HepG2 (cell line): ENCODE data around the gene TLCD5. TPM values are rescaled to one million over a fixed set of nuclear protein-coding genes. Genes with fewer than 3 reads are reported as not detected.
A peak's percentile ranks its signal among the peaks of the same experiment; 100 is the strongest.

Source experiments
- ARID4A ChIP-seq: sonication (generic); formaldehyde crosslinking; IDR thresholded peaks from 2 replicates; pipeline ENCODE4 v1.5.0; 2020; ENCODE audit warnings: mild to moderate bottlenecking, missing genetic modification reagents, borderline replicate concordance
- ELF1 ChIP-seq: sonication (generic); formaldehyde crosslinking; IDR thresholded peaks from 2 replicates; pipeline ENCODE4 v1.4.0; 2020; ENCODE audit warnings: missing genetic modification reagents
- FOXP4 ChIP-seq: sonication (generic); formaldehyde crosslinking; IDR thresholded peaks from 2 replicates; pipeline ENCODE4 v1.4.0; 2020; ENCODE audit warnings: missing genetic modification reagents
- GABPB1 ChIP-seq: IDR thresholded peaks from 2 replicates; pipeline ENCODE4 v1.6.1; 2016; ENCODE audit warnings: mild to moderate bottlenecking, missing genetic modification reagents, moderate library complexity, missing compliant biosample characterization
- GATAD1 ChIP-seq: IDR thresholded peaks from 2 replicates; pipeline ENCODE4 v1.6.1; 2016; ENCODE audit warnings: missing genetic modification reagents, missing compliant biosample characterization
- GFI1 ChIP-seq: sonication (generic); formaldehyde crosslinking; IDR thresholded peaks from 2 replicates; pipeline ENCODE4 v1.5.0; 2020; ENCODE audit warnings: missing genetic modification reagents, mild to moderate bottlenecking, borderline replicate concordance
- KLF12 ChIP-seq: sonication (generic); formaldehyde crosslinking; IDR thresholded peaks from 2 replicates; pipeline ENCODE4 v1.4.0; 2020; ENCODE audit warnings: missing genetic modification reagents, borderline replicate concordance
- NCOA1 ChIP-seq: sonication (generic); formaldehyde crosslinking; IDR thresholded peaks from 2 replicates; pipeline ENCODE4 v1.9.0; 2021; ENCODE audit warnings: missing genetic modification reagents
- PITX1 ChIP-seq: sonication (generic); formaldehyde crosslinking; IDR thresholded peaks from 2 replicates; pipeline ENCODE4 v1.5.1; 2020; ENCODE audit warnings: mild to moderate bottlenecking, missing genetic modification reagents
- PLSCR1 ChIP-seq: sonication (generic); formaldehyde crosslinking; IDR thresholded peaks from 2 replicates; pipeline ENCODE4 v1.5.0; 2020; ENCODE audit warnings: missing genetic modification reagents, mild to moderate bottlenecking, borderline replicate concordance
- RNF2 ChIP-seq: fragments of 450-650 bp; conservative IDR thresholded peaks from 2 replicates; pipeline ENCODE4 v1.6.1; 2016; ENCODE audit warnings: low read depth
- SAFB2 ChIP-seq: sonication (generic); formaldehyde crosslinking; IDR thresholded peaks from 2 replicates; pipeline ENCODE4 v1.5.1; 2020; ENCODE audit warnings: missing genetic modification reagents, low read depth, mild to moderate bottlenecking, borderline replicate concordance
- TARDBP ChIP-seq: sonication (generic); formaldehyde crosslinking; IDR thresholded peaks from 2 replicates; pipeline ENCODE4 v1.8.0; 2022; ENCODE audit warnings: mild to moderate bottlenecking, missing genetic modification reagents
- TEAD2 ChIP-seq: sonication (generic); formaldehyde crosslinking; IDR thresholded peaks from 2 replicates; pipeline ENCODE4 v1.9.0; 2021; ENCODE audit warnings: missing genetic modification reagents
- TMF1 ChIP-seq: sonication (generic); formaldehyde crosslinking; IDR thresholded peaks from 2 replicates; pipeline ENCODE4 v1.8.1; 2022; ENCODE audit warnings: low read depth, missing genetic modification reagents
- ZFP36 ChIP-seq: fragments of 150-350 bp; IDR thresholded peaks from 2 replicates; pipeline ENCODE4 v1.6.1; 2018; ENCODE audit warnings: borderline replicate concordance, low read length, low read depth; ENCODE audit not compliant: partially characterized antibody
- ZFP91 ChIP-seq: sonication (generic); formaldehyde crosslinking; IDR thresholded peaks from 2 replicates; pipeline ENCODE4 v1.9.0; 2022; ENCODE audit warnings: missing genetic modification reagents, mild to moderate bottlenecking, borderline replicate concordance
- ZNF777 ChIP-seq: sonication (generic); formaldehyde crosslinking; IDR thresholded peaks from 2 replicates; pipeline ENCODE4 v1.4.0; 2020; ENCODE audit warnings: missing genetic modification reagents
- polyA plus RNA-seq, 8 experiments: library from polyadenylated mRNA; depleted of rRNA in 3 of 8; stranded (reverse) in 7 of 8; unstranded in 1 of 8; fragments of >200 nt; fragmentation: Illumina TruSeq in 4 of 8; extraction: Trizol in 4 of 8; gene quantifications; 2 replicates each; pipeline versions ENCODE4 v1.2.1 to v1.2.3, GENCODE V29; 2011 to 2016; ENCODE audit warnings: low read depth in 4 of 8, missing spikeins in 1 of 8, mixed read lengths in 1 of 8; ENCODE audit not compliant: insufficient read depth in 1 of 8
- total RNA-seq, 5 experiments: library from RNA; depleted of rRNA; stranded (reverse); fragments of >200 nt; fragmentation: Illumina TruSeq; extraction: Trizol; gene quantifications; 2 replicates each; pipeline ENCODE4 v1.2.3, GENCODE V29; 2016; ENCODE audit warnings: low read depth in 1 of 5

TLCD5 gene
- total and polyA plus RNA-seq, 2 of the 13 experiments (the other 11 are each of a cell fraction or from before 2014, with no cell fraction given), result 6.1 to 7.6 TPM

- TF ChIP-seq PLSCR1 (CRISPR knock-in tag) (no peak), ZFP36 (no peak), NCOA1 (CRISPR knock-in tag) (0 out of 2 replicates have a peak, but pooled peaks have one; percentile 32), ARID4A (peak; percentile 56; the same call in 1 of the 2 replicates), RNF2 (peak; percentile 79; the same call in 1 of the 2 replicates), GFI1 (CRISPR knock-in tag) (peak; percentile 67; the same call in 1 of the 2 replicates), GABPB1 (CRISPR knock-in tag) (peak; percentile 91), KLF12 (CRISPR knock-in tag) (peak; percentile 88; the same call in 1 of the 2 replicates), ZFP91 (CRISPR knock-in tag) (peak; percentile 54; the same call in 1 of the 2 replicates), GATAD1 (peak; percentile 65; the same call in 1 of the 2 replicates), FOXP4 (CRISPR knock-in tag) (peak; percentile 27; the same call in 1 of the 2 replicates), TARDBP (peak; percentile 21; the same call in 1 of the 2 replicates), ELF1 (CRISPR knock-in tag) (peak; percentile 46), TEAD2 (peak; percentile 60; the same call in 1 of the 2 replicates), PITX1 (CRISPR knock-in tag) (0 out of 2 replicates have a peak, but pooled peaks have one; percentile 18), ZNF777 (CRISPR knock-in tag) (peak; percentile 60), TMF1 (CRISPR knock-in tag) (no peak; the same call in 1 of the 2 replicates), SAFB2 (CRISPR knock-in tag) (peak; percentile 89)
Observed at GRCh38 chr11:120324932-120325810, at the start of gene TLCD5 (continued).
